Fibroblast of lung (primary cell): Measurements from ENCODE around the gene MACO1. TPM values are rescaled to one million over a fixed set of nuclear protein-coding genes. Genes with fewer than 3 reads are reported as not detected.
"Not testable (repeated sequence)": the region's sequence is repeated elsewhere in the genome, so short reads cannot be mapped to it uniquely, and the experiment has no call there.

Source experiments
- DNase-seq, 2 donors: peaks; one replicate each; pipeline versions ENCODE4 v3.0.0 to v3.0.0-alpha.2; 2010; ENCODE audit warnings: low read depth in 2 of 2
- H2AFZ ChIP-seq: 2 replicates; pipeline ENCODE4 v1.5.1; 2012; ENCODE audit warnings: low read length, control low read depth, inconsistent platforms
- H3K27ac ChIP-seq: 2 replicates; pipeline ENCODE4 v1.5.1; 2011; ENCODE audit warnings: low read length, control low read depth; ENCODE audit not compliant: insufficient read depth
- H3K27me3 ChIP-seq: 2 replicates; pipeline ENCODE4 v1.5.1; 2011; ENCODE audit warnings: mild to moderate bottlenecking, low read length; ENCODE audit not compliant: control insufficient read depth, insufficient read depth
- H3K36me3 ChIP-seq: 2 replicates; pipeline ENCODE4 v1.5.1; 2011; ENCODE audit warnings: low read length; ENCODE audit not compliant: control insufficient read depth, insufficient read depth
- H3K4me1 ChIP-seq: 2 replicates; pipeline ENCODE4 v1.5.1; 2011; ENCODE audit warnings: low read length; ENCODE audit not compliant: control insufficient read depth, insufficient read depth; ENCODE audit errors: extremely low read depth
- H3K4me2 ChIP-seq: 2 replicates; pipeline ENCODE4 v1.5.1; 2011; ENCODE audit warnings: low read length, control low read depth; ENCODE audit not compliant: insufficient read depth; ENCODE audit errors: extremely low read depth
- H3K4me3 ChIP-seq, 4 experiments: fragments of 200-600 bp in 1 of 4; sonication (generic) in 1 of 4; replicated peaks in 1 of 4; 2 replicates each; pipeline ENCODE4 v1.5.1; 2011 to 2016; ENCODE audit warnings: low read length in 4 of 4, low read depth in 3 of 4, mild to moderate bottlenecking in 3 of 4, control low read depth in 2 of 4, inconsistent platforms in 1 of 4, mixed read lengths in 1 of 4; ENCODE audit not compliant: insufficient read depth in 1 of 4; ENCODE audit errors: control extremely low read depth in 1 of 4
- H3K79me2 ChIP-seq: 2 replicates; pipeline ENCODE4 v1.5.1; 2012; ENCODE audit warnings: mild to moderate bottlenecking, low read length, inconsistent platforms; ENCODE audit not compliant: control insufficient read depth, insufficient read depth
- H3K9ac ChIP-seq: 2 replicates; pipeline ENCODE4 v1.5.1; 2011; ENCODE audit warnings: mild to moderate bottlenecking, low read length, control low read depth; ENCODE audit not compliant: insufficient read depth
- H3K9me3 ChIP-seq: 2 replicates; pipeline ENCODE4 v1.5.1; 2012; ENCODE audit warnings: low read depth, low read length; ENCODE audit not compliant: control insufficient read depth, insufficient read depth
- H4K20me1 ChIP-seq: 2 replicates; pipeline ENCODE4 v1.5.1; 2011; ENCODE audit warnings: low read length; ENCODE audit not compliant: control insufficient read depth, insufficient read depth; ENCODE audit errors: extremely low read depth
- CTCF ChIP-seq, 2 donors: IDR thresholded peaks in 1 of 2; conservative IDR thresholded peaks in 1 of 2; 1 replicate in 1 of 2; 2 replicates in 1 of 2; pipeline ENCODE4 v1.5.1; 2011 to 2012; ENCODE audit warnings: low read length in 2 of 2, control low read depth in 1 of 2, inconsistent platforms in 1 of 2, low read depth in 1 of 2, mild to moderate bottlenecking in 1 of 2
- EZH2 ChIP-seq: IDR thresholded peaks from 2 replicates; pipeline ENCODE4 v1.5.1; 2012; ENCODE audit warnings: low read length, control low read depth, mild to moderate bottlenecking; ENCODE audit errors: missing control alignments
- polyA plus RNA-seq, 2 donors: library from polyadenylated mRNA; depleted of rRNA in 1 of 2; stranded (reverse) in 1 of 2; unstranded in 1 of 2; fragments of >200 nt; gene quantifications; 2 replicates each; pipeline ENCODE4 v1.2.1, GENCODE V29; 2011 to 2012; ENCODE audit warnings: missing spikeins in 1 of 2
- total RNA-seq: library from RNA; depleted of rRNA; stranded (reverse); fragments of >200 nt; gene quantifications from 2 replicates; pipeline ENCODE4 v1.2.1, GENCODE V29; 2014

Gene MACO1
- total and polyA plus RNA-seq, 2 donors (not counting 1 experiment from before 2014, with no cell fraction given) = 14.2 to 17.5 TPM

GRCh38 chr1:25460020-25460419, 29.3 kb downstream of the MACO1 start:
- no peak overlapping the region for H2AFZ ChIP-seq
- no peak overlapping the region for H3K4me3 ChIP-seq
- H3K4me2 ChIP-seq = no peak overlapping the region
- no peaks in the 10 kb centered on the region for H3K9me3 ChIP-seq
- H4K20me1 ChIP-seq = no peaks in the 10 kb centered on the region
- H3K4me1 ChIP-seq = no peaks in the 10 kb centered on the region
- no peaks in the 10 kb centered on the region for H3K79me2 ChIP-seq
- H3K9ac ChIP-seq = no peak overlapping the region
- no peak for DNase-seq
- no peaks in the 10 kb centered on the region for H3K36me3 ChIP-seq
- no peaks in the 10 kb centered on the region for H3K27me3 ChIP-seq
- TF ChIP-seq EZH2 = no peak
- no peak for TF ChIP-seq CTCF (conservative IDR thresholded peaks at IDR 0.05 in 1 of 2, IDR thresholded peaks at IDR 0.05 in 1 of 2; ENCODE audit: low read depth in 1 of 2, low read length in 2 of 2)
- H3K27ac ChIP-seq = no peak overlapping the region

- H3K79me2 ChIP-seq, H3K4me2 ChIP-seq, H3K27ac ChIP-seq, H3K4me1 ChIP-seq, H3K9me3 ChIP-seq, DNase-seq, H4K20me1 ChIP-seq, H3K9ac ChIP-seq, H3K27me3 ChIP-seq, H2AFZ ChIP-seq, H3K4me3 ChIP-seq, H3K36me3 ChIP-seq: not testable (repeated sequence)
Observed at GRCh38 chr1:25460816-25461215, 30.1 kb downstream of the MACO1 start.

- Histone ChIP-seq H2AFZ (no peak overlapping the region), H3K9ac (no peak overlapping the region), H4K20me1 (no peaks in the 10 kb centered on the region), H3K4me3 (no peak overlapping the region), H3K9me3 (no peaks in the 10 kb centered on the region), H3K79me2 (no peaks in the 10 kb centered on the region), H3K4me1 (no peaks in the 10 kb centered on the region), H3K4me2 (no peak overlapping the region), H3K27ac (no peak overlapping the region), H3K27me3 (no peaks in the 10 kb centered on the region), H3K36me3 (no peaks in the 10 kb centered on the region)
- no peak for DNase-seq
- TF ChIP-seq CTCF (conservative IDR thresholded peaks at IDR 0.05 in 1 of 2, IDR thresholded peaks at IDR 0.05 in 1 of 2; ENCODE audit: low read depth in 1 of 2, low read length in 2 of 2) = no peak
- TF ChIP-seq EZH2 = no peak
Observed at GRCh38 chr1:25461849-25462248, 31.2 kb downstream of the MACO1 start.
